OCI-LY3 (cell line): ENCODE results near the gene CAMTA1.

Experiments
- H2AFZ ChIP-seq: fragments of 200-600, 300-600 bp; shearing (Covaris generic); 2 replicates; pipeline ENCODE4 v1.6.0; 2014; ENCODE audit warnings: antibody characterized with exemption, low read depth, low read length
- H3K27ac ChIP-seq: fragments of 200-600, 300-600 bp; sonication (generic); 2 replicates; pipeline ENCODE4 v1.5.1; 2014; ENCODE audit warnings: mild to moderate bottlenecking, low read length, moderate library complexity, mixed read lengths
- H3K27me3 ChIP-seq: fragments of 200-600, 300-600 bp; sonication (generic); 2 replicates; pipeline ENCODE4 v1.6.1; 2014; ENCODE audit warnings: low read depth, low read length, mixed read lengths
- H3K36me3 ChIP-seq: fragments of 200-600, 300-600 bp; sonication (generic); replicated peaks from 2 replicates; pipeline ENCODE3; 2014; ENCODE audit warnings: low read depth, low read length, mixed read lengths
- H3K4me1 ChIP-seq: fragments of 300-600, 200-600 bp; sonication (generic); 2 replicates; pipeline ENCODE4 v1.6.1; 2014; ENCODE audit warnings: low read length, mixed read lengths
- H3K4me2 ChIP-seq: fragments of 200-600, 300-600 bp; sonication (generic); 2 replicates; pipeline ENCODE4 v1.6.1; 2014; ENCODE audit warnings: low read length, mixed read lengths
- H3K4me3 ChIP-seq: fragments of 300-600, 200-600 bp; sonication (generic); 2 replicates; pipeline ENCODE4 v1.5.1; 2014; ENCODE audit warnings: antibody characterized with exemption, mild to moderate bottlenecking, low read length, moderate library complexity
- H3K79me2 ChIP-seq: fragments of 300-600, 200-600 bp; shearing (Covaris generic); 2 replicates; pipeline ENCODE4 v1.6.1; 2014; ENCODE audit warnings: mild to moderate bottlenecking, low read length, mixed read lengths
- H3K9ac ChIP-seq: fragments of 300-600, 200-600 bp; shearing (Covaris generic); 2 replicates; pipeline ENCODE4 v1.6.0; 2014; ENCODE audit warnings: mild to moderate bottlenecking, low read length, moderate library complexity
- H3K9me3 ChIP-seq: fragments of 200-600, 300-600 bp; shearing (Covaris generic); 2 replicates; pipeline ENCODE4 v1.6.1; 2014; ENCODE audit warnings: low read length, mixed read lengths; ENCODE audit not compliant: insufficient read depth
- H4K20me1 ChIP-seq: fragments of 200-600, 300-600 bp; sonication (generic); 2 replicates; pipeline ENCODE4 v1.6.1; 2016; ENCODE audit warnings: low read length, mixed read lengths; ENCODE audit not compliant: insufficient read depth
- EZH2phosphoT487 ChIP-seq: fragments of 200-600 bp; shearing (Covaris generic); IDR thresholded peaks from 2 replicates; pipeline ENCODE4 v1.6.1; 2018; ENCODE audit warnings: antibody characterized with exemption, mixed run types, low read depth
- TF ChIP-seq, protein P1 (sequence below): fragments of 200-600, 300-600 bp; sonication (generic); IDR thresholded peaks from 2 replicates; pipeline ENCODE4 v1.5.1; 2014; ENCODE audit warnings: antibody characterized with exemption, low read length, low read depth

The CAMTA1 gene

GRCh38 chr1:6999826-7000225 lies 214.6 kb downstream of the CAMTA1 start:
- Histone ChIP-seq H3K9ac (no peak overlapping the region), H3K27me3 (peaks cover 9% of the 10 kb centered on the region; the same call in 1 of the 2 replicates)

DNA sequence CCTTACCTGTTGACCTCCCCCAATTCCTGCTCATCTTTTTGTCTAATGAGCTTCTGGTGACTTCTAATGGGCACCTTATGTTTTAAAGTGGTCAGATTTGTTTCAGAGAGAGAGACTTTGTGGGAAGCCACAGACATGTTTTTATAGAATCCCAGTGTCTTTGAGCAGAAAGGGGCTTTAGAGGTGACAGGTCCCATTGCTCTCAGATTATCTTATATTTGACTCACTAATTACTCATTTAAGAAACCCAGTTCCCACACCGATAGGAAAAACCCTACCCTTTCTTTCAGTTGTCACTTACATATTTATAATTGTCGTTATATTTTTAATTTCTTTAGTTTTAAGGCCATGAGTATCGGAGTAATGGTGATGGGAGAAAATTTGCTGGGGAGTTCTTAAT lies 215.5 kb downstream of the CAMTA1 start:
- H3K36me3 ChIP-seq = no peaks in the 10 kb centered on the region
- TF ChIP-seq, protein P1, sequence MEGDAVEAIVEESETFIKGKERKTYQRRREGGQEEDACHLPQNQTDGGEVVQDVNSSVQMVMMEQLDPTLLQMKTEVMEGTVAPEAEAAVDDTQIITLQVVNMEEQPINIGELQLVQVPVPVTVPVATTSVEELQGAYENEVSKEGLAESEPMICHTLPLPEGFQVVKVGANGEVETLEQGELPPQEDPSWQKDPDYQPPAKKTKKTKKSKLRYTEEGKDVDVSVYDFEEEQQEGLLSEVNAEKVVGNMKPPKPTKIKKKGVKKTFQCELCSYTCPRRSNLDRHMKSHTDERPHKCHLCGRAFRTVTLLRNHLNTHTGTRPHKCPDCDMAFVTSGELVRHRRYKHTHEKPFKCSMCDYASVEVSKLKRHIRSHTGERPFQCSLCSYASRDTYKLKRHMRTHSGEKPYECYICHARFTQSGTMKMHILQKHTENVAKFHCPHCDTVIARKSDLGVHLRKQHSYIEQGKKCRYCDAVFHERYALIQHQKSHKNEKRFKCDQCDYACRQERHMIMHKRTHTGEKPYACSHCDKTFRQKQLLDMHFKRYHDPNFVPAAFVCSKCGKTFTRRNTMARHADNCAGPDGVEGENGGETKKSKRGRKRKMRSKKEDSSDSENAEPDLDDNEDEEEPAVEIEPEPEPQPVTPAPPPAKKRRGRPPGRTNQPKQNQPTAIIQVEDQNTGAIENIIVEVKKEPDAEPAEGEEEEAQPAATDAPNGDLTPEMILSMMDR = no peak
- TF ChIP-seq EZH2phosphoT487 = no peak
- no peak overlapping the region for H2AFZ ChIP-seq
- H3K4me3 ChIP-seq = no peak overlapping the region
- H3K4me1 ChIP-seq = peaks cover 11% of the 10 kb centered on the region
- no peak overlapping the region for H3K27ac ChIP-seq
- peaks cover 8% of the 10 kb centered on the region; the same call in 1 of the 2 replicates for H4K20me1 ChIP-seq
- no peaks in the 10 kb centered on the region for H3K9me3 ChIP-seq
- no peak overlapping the region for H3K4me2 ChIP-seq
- H3K79me2 ChIP-seq = no peaks in the 10 kb centered on the region
- H3K27me3 ChIP-seq = peaks cover 9% of the 10 kb centered on the region; the same call in 1 of the 2 replicates
- H3K9ac ChIP-seq = no peak overlapping the region

More at GRCh38 chr1:6999826-7000225, 214.6 kb downstream of the CAMTA1 start:
- no peak overlapping the region for H2AFZ ChIP-seq
- H3K4me1 ChIP-seq = peaks cover 11% of the 10 kb centered on the region
- TF ChIP-seq EZH2phosphoT487 = no peak
- TF ChIP-seq, protein P1 = no peak
- no peak overlapping the region for H3K27ac ChIP-seq
- no peaks in the 10 kb centered on the region for H3K36me3 ChIP-seq
- no peaks in the 10 kb centered on the region for H3K79me2 ChIP-seq
- no peak overlapping the region for H3K4me2 ChIP-seq
- H3K9me3 ChIP-seq = no peaks in the 10 kb centered on the region
- H4K20me1 ChIP-seq = peaks cover 8% of the 10 kb centered on the region; the same call in 1 of the 2 replicates
- H3K4me3 ChIP-seq = no peak overlapping the region

DNA sequence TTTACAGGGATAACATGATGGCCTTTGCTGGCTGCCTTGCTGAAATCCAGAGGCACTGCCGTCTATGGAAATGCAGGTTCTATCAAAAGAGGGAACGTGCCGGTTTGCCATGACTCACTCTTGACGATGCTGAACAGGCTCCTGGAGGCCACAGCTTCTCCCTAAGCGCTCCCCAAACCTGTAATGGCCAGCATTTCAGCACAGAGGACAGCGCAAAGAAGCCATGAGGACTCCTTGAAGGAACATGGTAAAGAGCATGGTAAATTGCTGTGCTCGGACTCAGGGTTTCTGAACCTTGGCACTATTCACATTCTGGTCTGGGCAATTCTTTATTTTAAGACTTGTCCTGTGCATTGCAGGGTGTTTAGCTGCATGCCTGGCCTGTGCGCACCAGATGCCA lies 217.5 kb downstream of the CAMTA1 start:
- H3K4me2 ChIP-seq = no peak overlapping the region
- H4K20me1 ChIP-seq = no peaks in the 10 kb centered on the region
- no peaks in the 10 kb centered on the region for H3K79me2 ChIP-seq
- no peaks in the 10 kb centered on the region for H3K4me1 ChIP-seq
- H3K9me3 ChIP-seq = no peaks in the 10 kb centered on the region
- H3K4me3 ChIP-seq = no peak overlapping the region
- no peak overlapping the region for H2AFZ ChIP-seq
- H3K36me3 ChIP-seq = no peaks in the 10 kb centered on the region
- H3K27ac ChIP-seq = no peak overlapping the region
- TF ChIP-seq EZH2phosphoT487 = no peak
- TF ChIP-seq, protein P1 = no peak
- H3K27me3 ChIP-seq = peaks cover 13% of the 10 kb centered on the region
- H3K9ac ChIP-seq = no peak overlapping the region

- Histone ChIP-seq H3K4me1 (no peaks in the 10 kb centered on the region), H3K9me3 (no peaks in the 10 kb centered on the region), H2AFZ (no peak overlapping the region), H3K27ac (no peak overlapping the region), H3K4me2 (no peak overlapping the region), H3K9ac (no peak overlapping the region), H3K4me3 (no peak overlapping the region), H3K79me2 (no peaks in the 10 kb centered on the region), H4K20me1 (no peaks in the 10 kb centered on the region), H3K27me3 (peaks cover 13% of the 10 kb centered on the region), H3K36me3 (no peaks in the 10 kb centered on the region)
- TF ChIP-seq EZH2phosphoT487 = no peak
- TF ChIP-seq, protein P1 = no peak
These were observed 218.4 kb downstream of the CAMTA1 start for GRCh38 chr1:7003676-7004075.
